HepG2 (cell line): ENCODE data around the gene PTTG1IP2. TPM values are rescaled to one million over a fixed set of nuclear protein-coding genes. Genes with fewer than 3 reads are reported as not detected.

Source experiments
- ATAC-seq: fragments of 200-7000 bp; cut with Tn5 transposase; 3 replicates; pipeline ENCODE4 v1.9.1; 2020; ENCODE audit warnings: mild to moderate bottlenecking, moderate library complexity
- BruUV-seq: library from RNA; stranded (reverse); fragments of 400-500 nt; replicated peaks from 2 replicates; lab custom pipeline; 2021; lab: Mats Ljungman, UMichigan
- CTCF ChIA-PET: fragments of 300-600 bp; formaldehyde crosslinking; extraction: SDS; loops from one replicate; lab custom pipeline; 2021; ENCODE audit warnings: low total read pairs, inconsistent platforms, low intra/inter-chr PET ratio; lab: Yijun Ruan, JAX
- POLR2A ChIA-PET: fragments of 350-600 bp; sonication (Branson Sonifier 250); formaldehyde crosslinking; loops from one replicate; lab custom pipeline; 2020; ENCODE audit warnings: antibody characterized with exemption, inconsistent platforms; lab: Yijun Ruan, JAX
- DNase-seq: peaks from one replicate; pipeline ENCODE4 v3.0.0-alpha.2; 2015; ENCODE audit warnings: low spot score
- FAIRE-seq: peaks from 3 replicates; lab custom pipeline; 2011; peaks lifted over from hg19 to GRCh38; lab: Jason Lieb, UNC
- H2AFZ ChIP-seq: one replicate; pipeline ENCODE4 v1.6.1; 2011; ENCODE audit warnings: low read length, inconsistent platforms
- H3K27ac ChIP-seq: fragments of 300-600 bp; 3 replicates; pipeline ENCODE4 v1.8.0; 2011; ENCODE audit warnings: mixed run types, mild to moderate bottlenecking, mixed read lengths, low read length, inconsistent platforms; ENCODE audit not compliant: insufficient read depth; ENCODE audit errors: extremely low read length
- H3K27me3 ChIP-seq, 2 experiments: fragments of 200-600 bp in 1 of 2; 2 replicates in 1 of 2; 3 replicates in 1 of 2; pipeline versions ENCODE4 v1.6.0 to v1.8.0; 2011; ENCODE audit warnings: low read length in 2 of 2, mild to moderate bottlenecking in 2 of 2, moderate library complexity in 2 of 2, inconsistent platforms in 1 of 2; ENCODE audit not compliant: insufficient read depth in 2 of 2, control insufficient read depth in 1 of 2
- H3K36me3 ChIP-seq, 2 experiments: fragments of 200-600 bp in 1 of 2; replicated peaks in 1 of 2; 2 replicates in 1 of 2; 3 replicates in 1 of 2; pipeline versions ENCODE4 v1.5.1 to v1.8.0; 2011; ENCODE audit warnings: low read length in 2 of 2, inconsistent platforms in 1 of 2; ENCODE audit not compliant: insufficient read depth in 2 of 2, control insufficient read depth in 1 of 2
- H3K4me1 ChIP-seq: 2 replicates; pipeline ENCODE4 v1.5.1; 2012; ENCODE audit warnings: low read length, inconsistent platforms; ENCODE audit not compliant: insufficient read depth
- H3K4me2 ChIP-seq: 2 replicates; pipeline ENCODE4 v1.6.0; 2011; ENCODE audit warnings: low read depth, low read length, inconsistent platforms
- H3K4me3 ChIP-seq, 3 experiments: fragments of 200-600 bp in 1 of 3; sonication (generic), shearing (Covaris generic) in 1 of 3; replicated peaks in 1 of 3; 2 replicates each; pipeline ENCODE4 v1.5.1; 2011 to 2016; ENCODE audit warnings: low read length in 3 of 3, inconsistent platforms in 2 of 3, low read depth in 2 of 3, mild to moderate bottlenecking in 2 of 3, control low read depth in 1 of 3, mixed read lengths in 1 of 3; ENCODE audit not compliant: insufficient read depth in 1 of 3
- H3K79me2 ChIP-seq: one replicate; pipeline ENCODE4 v1.6.1; 2011; ENCODE audit warnings: low read length, inconsistent platforms; ENCODE audit not compliant: insufficient read depth
- H3K9ac ChIP-seq: 2 replicates; pipeline ENCODE4 v1.6.0; 2011; ENCODE audit warnings: mild to moderate bottlenecking, low read depth, low read length, inconsistent platforms; ENCODE audit not compliant: insufficient read depth
- H3K9me3 ChIP-seq: 2 replicates; pipeline ENCODE4 v1.5.1; 2012; ENCODE audit warnings: mild to moderate bottlenecking, low read length
- H4K20me1 ChIP-seq: 2 replicates; pipeline ENCODE4 v1.6.0; 2011; ENCODE audit warnings: inconsistent platforms, mild to moderate bottlenecking, low read length, moderate library complexity; ENCODE audit not compliant: insufficient read depth
- ARID2 ChIP-seq: sonication (generic); formaldehyde crosslinking; IDR thresholded peaks from 2 replicates; pipeline ENCODE4 v1.8.1; 2022; ENCODE audit warnings: mild to moderate bottlenecking, missing genetic modification reagents, borderline replicate concordance
- GATAD1 ChIP-seq: IDR thresholded peaks from 2 replicates; pipeline ENCODE4 v1.6.1; 2016; ENCODE audit warnings: missing genetic modification reagents, missing compliant biosample characterization
- GFI1 ChIP-seq: sonication (generic); formaldehyde crosslinking; IDR thresholded peaks from 2 replicates; pipeline ENCODE4 v1.5.0; 2020; ENCODE audit warnings: missing genetic modification reagents, mild to moderate bottlenecking, borderline replicate concordance
- HOXA5 ChIP-seq: sonication (generic); formaldehyde crosslinking; IDR thresholded peaks from 2 replicates; pipeline ENCODE4 v1.4.0; 2020; ENCODE audit warnings: missing genetic modification reagents
- SMAD1 ChIP-seq: sonication (generic); formaldehyde crosslinking; IDR thresholded peaks from 2 replicates; pipeline ENCODE4 v1.4.0; 2020; ENCODE audit warnings: missing genetic modification reagents, low read depth, mild to moderate bottlenecking, borderline replicate concordance
- U2AF2 ChIP-seq: fragments of 200-400 bp; formaldehyde crosslinking; IDR thresholded peaks from 2 replicates; pipeline ENCODE4 v1.6.1; 2017; ENCODE audit warnings: low read depth, mild to moderate bottlenecking, low read length
- ZMYM3 ChIP-seq: sonication (generic); formaldehyde crosslinking; IDR thresholded peaks from 2 replicates; pipeline ENCODE4 v1.5.1; 2020; ENCODE audit warnings: mild to moderate bottlenecking, missing genetic modification reagents
- ZNF24 ChIP-seq: fragments of 450-650 bp; IDR thresholded peaks from 2 replicates; pipeline ENCODE4 v1.6.1; 2017; ENCODE audit warnings: antibody characterized with exemption, mild to moderate bottlenecking
- ZNF549 ChIP-seq: sonication (generic); formaldehyde crosslinking; IDR thresholded peaks from 2 replicates; pipeline ENCODE4 v1.5.0; 2020; ENCODE audit warnings: missing genetic modification reagents
- ZNF577 ChIP-seq: sonication (generic); formaldehyde crosslinking; IDR thresholded peaks from 2 replicates; pipeline ENCODE4 v1.4.0; 2020; ENCODE audit warnings: mild to moderate bottlenecking, low read depth, missing genetic modification reagents, borderline replicate concordance
- ZNF747 ChIP-seq: sonication (generic); formaldehyde crosslinking; IDR thresholded peaks from 2 replicates; pipeline ENCODE4 v1.8.1; 2023; ENCODE audit warnings: missing genetic modification reagents, mild to moderate bottlenecking, borderline replicate concordance
- WGBS: methylation state at CpG from one replicate; pipeline ENCODE4 v1.1.6; 2017; ENCODE audit warnings: low lambda C conversion rate; 5-methylcytosine and 5-hydroxymethylcytosine counted together
- in situ Hi-C: cut with HindIII; loops from 2 replicates; pipeline ENCODE4 v1.10.0; 2017; ENCODE audit warnings: low pct_unique_long_range_greater_than_20kb; ENCODE audit not compliant: extremely low pct_ligation_motif_present
- intact Hi-C: fragments of 100-400 bp; cut with micrococcal nuclease; formaldehyde crosslinking; loops from one replicate; pipeline ENCODE4 v1.10.0; 2022; ENCODE audit not compliant: unreplicated experiment
- polyA plus RNA-seq, 8 experiments: library from polyadenylated mRNA; depleted of rRNA in 3 of 8; stranded (reverse) in 7 of 8; unstranded in 1 of 8; fragments of >200 nt; fragmentation: Illumina TruSeq in 4 of 8; extraction: Trizol in 4 of 8; gene quantifications; 2 replicates each; pipeline versions ENCODE4 v1.2.1 to v1.2.3, GENCODE V29; 2011 to 2016; ENCODE audit warnings: low read depth in 4 of 8, missing spikeins in 1 of 8, mixed read lengths in 1 of 8; ENCODE audit not compliant: insufficient read depth in 1 of 8
- total RNA-seq, 5 experiments: library from RNA; depleted of rRNA; stranded (reverse); fragments of >200 nt; fragmentation: Illumina TruSeq; extraction: Trizol; gene quantifications; 2 replicates each; pipeline ENCODE4 v1.2.3, GENCODE V29; 2016; ENCODE audit warnings: low read depth in 1 of 5
- TF ChIP-seq, protein P1 (sequence below): IDR thresholded peaks from 2 replicates; pipeline ENCODE4 v1.6.1; 2016; ENCODE audit warnings: missing compliant biosample characterization, missing genetic modification reagents, borderline replicate concordance
- TF ChIP-seq, protein P2 (sequence below): IDR thresholded peaks from 2 replicates; pipeline ENCODE4 v1.6.1; 2016; ENCODE audit warnings: low read depth, control low read depth

Gene PTTG1IP2
- total and polyA plus RNA-seq, 2 of the 13 experiments (the other 11 are each of a cell fraction or from before 2014, with no cell fraction given): not detected

DNA sequence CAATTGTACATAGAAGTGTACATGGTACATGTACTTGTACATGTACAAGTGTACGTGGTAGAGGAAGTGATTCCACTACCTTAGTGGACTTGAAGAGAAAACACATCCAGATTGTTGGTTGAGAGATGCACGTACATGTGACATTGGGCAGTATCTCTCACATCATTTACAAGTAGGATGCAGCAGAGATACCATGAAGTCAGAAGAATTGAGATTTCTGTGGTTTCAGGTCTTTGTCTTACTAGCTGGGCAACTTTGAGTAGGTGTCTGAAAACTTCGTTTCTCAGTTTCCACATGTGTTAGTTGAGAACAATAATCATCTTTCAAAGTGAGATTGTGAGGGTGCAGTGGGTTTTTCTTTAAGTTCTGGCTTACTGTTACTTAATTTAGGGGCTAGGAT, 44.7 kb upstream of the PTTG1IP2 start:
- ATAC-seq (no peak), FAIRE-seq (no peak), DNase-seq (no peak)
- BruUV-seq: no TSS peak
- TF ChIP-seq HOXA5: no peak
- Histone ChIP-seq H3K27me3 (no peaks in the 10 kb centered on the region), H3K9ac (no peak overlapping the region), H3K36me3 (no peaks in the 10 kb centered on the region), H2AFZ (no peak overlapping the region), H3K4me3 (no peak overlapping the region), H3K4me2 (no peak overlapping the region), H3K79me2 (no peaks in the 10 kb centered on the region), H3K9me3 (no peaks in the 10 kb centered on the region), H4K20me1 (no peaks in the 10 kb centered on the region), H3K4me1 (no peaks in the 10 kb centered on the region), H3K27ac (no peak overlapping the region)
- intact Hi-C loops: loop anchor here (5.0 to 10.0 kb wide), 3 partner anchors 127 to 1880 kb away; no protein-coding TSS in a partner anchor
- ChIA-PET POLR2A (no interaction called here), CTCF (no interaction called here)
- in situ Hi-C loops: no loop called here
- WGBS: 69% methylated on average over 3 of the region's 3 CpGs

DNA sequence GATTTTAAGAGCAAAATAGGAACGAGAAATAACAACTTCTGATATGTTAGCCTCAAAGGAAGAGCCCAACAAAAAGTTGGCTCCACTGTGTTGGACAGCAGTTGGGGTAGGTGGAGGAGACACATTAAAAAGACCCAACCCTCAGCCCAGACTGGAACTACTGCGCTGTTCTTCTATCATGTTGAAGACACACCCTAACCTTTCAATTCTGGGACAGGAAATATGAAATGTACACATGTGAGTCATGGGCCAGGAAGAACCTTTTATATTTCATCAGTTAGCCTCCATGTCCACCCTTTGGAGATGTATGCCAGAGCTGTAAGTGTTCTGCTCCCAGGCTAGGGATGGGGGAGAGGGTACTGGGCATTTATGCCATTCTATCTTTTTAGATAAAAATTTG, 44.1 kb upstream of the PTTG1IP2 start:
- Histone ChIP-seq H4K20me1 (no peaks in the 10 kb centered on the region), H2AFZ (no peak overlapping the region), H3K4me2 (no peak overlapping the region), H3K4me1 (no peaks in the 10 kb centered on the region), H3K4me3 (no peak overlapping the region), H3K9me3 (no peaks in the 10 kb centered on the region), H3K27ac (no peak overlapping the region), H3K9ac (no peak overlapping the region), H3K27me3 (no peaks in the 10 kb centered on the region), H3K36me3 (no peaks in the 10 kb centered on the region), H3K79me2 (no peaks in the 10 kb centered on the region)
- intact Hi-C loops (loop anchor here (5.0 to 10.0 kb wide), 3 partner anchors 128 to 1881 kb away; no protein-coding TSS in a partner anchor), in situ Hi-C loops (no loop called here)
- no peak for DNase-seq
- ChIA-PET CTCF (no interaction called here), POLR2A (no interaction called here)
- no peak for TF ChIP-seq GATAD1 (CRISPR knock-in tag)
- no peak for TF ChIP-seq ZNF577
- TF ChIP-seq, protein P1, sequence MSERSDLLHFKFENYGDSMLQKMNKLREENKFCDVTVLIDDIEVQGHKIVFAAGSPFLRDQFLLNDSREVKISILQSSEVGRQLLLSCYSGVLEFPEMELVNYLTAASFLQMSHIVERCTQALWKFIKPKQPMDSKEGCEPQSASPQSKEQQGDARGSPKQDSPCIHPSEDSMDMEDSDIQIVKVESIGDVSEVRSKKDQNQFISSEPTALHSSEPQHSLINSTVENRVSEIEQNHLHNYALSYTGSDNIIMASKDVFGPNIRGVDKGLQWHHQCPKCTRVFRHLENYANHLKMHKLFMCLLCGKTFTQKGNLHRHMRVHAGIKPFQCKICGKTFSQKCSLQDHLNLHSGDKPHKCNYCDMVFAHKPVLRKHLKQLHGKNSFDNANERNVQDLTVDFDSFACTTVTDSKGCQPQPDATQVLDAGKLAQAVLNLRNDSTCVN (CRISPR knock-in tag): no peak
- no peak for TF ChIP-seq ZNF549
- no peak for TF ChIP-seq GFI1 (CRISPR knock-in tag)
- TF ChIP-seq ZNF24: no peak
- no peak for TF ChIP-seq ZMYM3 (CRISPR knock-in tag)
- TF ChIP-seq, protein P2, sequence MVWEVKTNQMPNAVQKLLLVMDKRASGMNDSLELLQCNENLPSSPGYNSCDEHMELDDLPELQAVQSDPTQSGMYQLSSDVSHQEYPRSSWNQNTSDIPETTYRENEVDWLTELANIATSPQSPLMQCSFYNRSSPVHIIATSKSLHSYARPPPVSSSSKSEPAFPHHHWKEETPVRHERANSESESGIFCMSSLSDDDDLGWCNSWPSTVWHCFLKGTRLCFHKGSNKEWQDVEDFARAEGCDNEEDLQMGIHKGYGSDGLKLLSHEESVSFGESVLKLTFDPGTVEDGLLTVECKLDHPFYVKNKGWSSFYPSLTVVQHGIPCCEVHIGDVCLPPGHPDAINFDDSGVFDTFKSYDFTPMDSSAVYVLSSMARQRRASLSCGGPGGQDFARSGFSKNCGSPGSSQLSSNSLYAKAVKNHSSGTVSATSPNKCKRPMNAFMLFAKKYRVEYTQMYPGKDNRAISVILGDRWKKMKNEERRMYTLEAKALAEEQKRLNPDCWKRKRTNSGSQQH (CRISPR knock-in tag): no peak
- TF ChIP-seq ARID2 (CRISPR knock-in tag): no peak
- TF ChIP-seq U2AF2: no peak
- no peak for TF ChIP-seq SMAD1 (CRISPR knock-in tag)
- no peak for TF ChIP-seq ZNF747 (CRISPR knock-in tag)
- FAIRE-seq: no peak
- no peak for ATAC-seq
- no TSS peak for BruUV-seq
- WGBS: 15% methylated on average over 2 of the region's 2 CpGs
